Neural cell (in vitro differentiated cells): ENCODE data around the gene KIF5A.

ENCODE experiments used
- EP300 ChIP-seq: fragments of 450-650 bp; conservative IDR thresholded peaks from 2 replicates; pipeline ENCODE4 v1.6.1; 2014; ENCODE audit warnings: antibody characterized with exemption, mild to moderate bottlenecking, moderate library complexity; ENCODE audit not compliant: poor library complexity, severe bottlenecking
- EZH2 ChIP-seq: fragments of 200-600, 300-800 bp; shearing (Covaris generic), sonication (generic); IDR thresholded peaks from 2 replicates; pipeline ENCODE4 v1.6.1; 2014; ENCODE audit warnings: antibody characterized with exemption, low read length, borderline replicate concordance, mild to moderate bottlenecking; ENCODE audit not compliant: insufficient read depth, poor library complexity, severe bottlenecking
- SMC3 ChIP-seq: fragments of 450-650 bp; conservative IDR thresholded peaks from 2 replicates; pipeline ENCODE4 v1.6.1; 2014; ENCODE audit warnings: antibody characterized with exemption, mild to moderate bottlenecking, moderate library complexity; ENCODE audit not compliant: poor library complexity
- TAF1 ChIP-seq: IDR thresholded peaks from 2 replicates; pipeline ENCODE4 v1.6.1; 2012; ENCODE audit warnings: low read depth
- TF ChIP-seq, protein P1 (sequence below): IDR thresholded peaks from 2 replicates; pipeline ENCODE4 v1.6.1; 2012; ENCODE audit warnings: borderline replicate concordance
- TF ChIP-seq, protein P2 (sequence below): fragments of 450-650 bp; IDR thresholded peaks from 2 replicates; pipeline ENCODE4 v1.5.1; 2014; ENCODE audit warnings: antibody characterized with exemption, mild to moderate bottlenecking, moderate library complexity; ENCODE audit not compliant: poor library complexity, severe bottlenecking

DNA sequence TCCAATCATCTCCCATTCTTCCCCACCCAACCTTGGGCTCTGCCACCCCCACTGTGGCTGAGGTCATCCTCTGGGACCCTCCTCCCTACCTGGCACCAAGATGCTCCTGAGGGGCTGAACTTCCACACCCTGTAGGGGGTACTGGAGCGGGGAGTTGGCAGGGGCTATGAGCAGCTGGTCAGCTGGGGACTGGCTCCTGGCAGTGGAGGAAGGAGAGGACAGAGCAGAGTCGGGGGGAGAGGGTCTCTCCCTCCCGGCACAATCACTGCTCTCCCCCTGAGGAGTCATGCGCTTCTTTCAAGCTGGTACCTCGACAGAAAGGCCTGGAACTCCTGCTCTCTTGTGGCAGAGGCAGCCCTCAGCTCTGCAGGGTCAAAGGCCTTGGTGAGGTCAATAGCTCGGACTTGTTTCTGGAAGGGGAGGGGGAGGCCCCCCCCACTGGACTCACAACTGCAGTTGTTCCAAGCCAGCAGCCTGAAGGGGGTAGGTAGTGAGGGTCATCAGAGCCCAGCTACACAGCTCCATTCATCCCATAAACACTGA is 81.1 kb downstream of the KIF5A start:
- TF ChIP-seq EP300 (no peak), SMC3 (no peak), TAF1 (no peak), EZH2 (no peak)
- TF ChIP-seq, protein P1, sequence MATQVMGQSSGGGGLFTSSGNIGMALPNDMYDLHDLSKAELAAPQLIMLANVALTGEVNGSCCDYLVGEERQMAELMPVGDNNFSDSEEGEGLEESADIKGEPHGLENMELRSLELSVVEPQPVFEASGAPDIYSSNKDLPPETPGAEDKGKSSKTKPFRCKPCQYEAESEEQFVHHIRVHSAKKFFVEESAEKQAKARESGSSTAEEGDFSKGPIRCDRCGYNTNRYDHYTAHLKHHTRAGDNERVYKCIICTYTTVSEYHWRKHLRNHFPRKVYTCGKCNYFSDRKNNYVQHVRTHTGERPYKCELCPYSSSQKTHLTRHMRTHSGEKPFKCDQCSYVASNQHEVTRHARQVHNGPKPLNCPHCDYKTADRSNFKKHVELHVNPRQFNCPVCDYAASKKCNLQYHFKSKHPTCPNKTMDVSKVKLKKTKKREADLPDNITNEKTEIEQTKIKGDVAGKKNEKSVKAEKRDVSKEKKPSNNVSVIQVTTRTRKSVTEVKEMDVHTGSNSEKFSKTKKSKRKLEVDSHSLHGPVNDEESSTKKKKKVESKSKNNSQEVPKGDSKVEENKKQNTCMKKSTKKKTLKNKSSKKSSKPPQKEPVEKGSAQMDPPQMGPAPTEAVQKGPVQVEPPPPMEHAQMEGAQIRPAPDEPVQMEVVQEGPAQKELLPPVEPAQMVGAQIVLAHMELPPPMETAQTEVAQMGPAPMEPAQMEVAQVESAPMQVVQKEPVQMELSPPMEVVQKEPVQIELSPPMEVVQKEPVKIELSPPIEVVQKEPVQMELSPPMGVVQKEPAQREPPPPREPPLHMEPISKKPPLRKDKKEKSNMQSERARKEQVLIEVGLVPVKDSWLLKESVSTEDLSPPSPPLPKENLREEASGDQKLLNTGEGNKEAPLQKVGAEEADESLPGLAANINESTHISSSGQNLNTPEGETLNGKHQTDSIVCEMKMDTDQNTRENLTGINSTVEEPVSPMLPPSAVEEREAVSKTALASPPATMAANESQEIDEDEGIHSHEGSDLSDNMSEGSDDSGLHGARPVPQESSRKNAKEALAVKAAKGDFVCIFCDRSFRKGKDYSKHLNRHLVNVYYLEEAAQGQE = no peak
- TF ChIP-seq, protein P2, sequence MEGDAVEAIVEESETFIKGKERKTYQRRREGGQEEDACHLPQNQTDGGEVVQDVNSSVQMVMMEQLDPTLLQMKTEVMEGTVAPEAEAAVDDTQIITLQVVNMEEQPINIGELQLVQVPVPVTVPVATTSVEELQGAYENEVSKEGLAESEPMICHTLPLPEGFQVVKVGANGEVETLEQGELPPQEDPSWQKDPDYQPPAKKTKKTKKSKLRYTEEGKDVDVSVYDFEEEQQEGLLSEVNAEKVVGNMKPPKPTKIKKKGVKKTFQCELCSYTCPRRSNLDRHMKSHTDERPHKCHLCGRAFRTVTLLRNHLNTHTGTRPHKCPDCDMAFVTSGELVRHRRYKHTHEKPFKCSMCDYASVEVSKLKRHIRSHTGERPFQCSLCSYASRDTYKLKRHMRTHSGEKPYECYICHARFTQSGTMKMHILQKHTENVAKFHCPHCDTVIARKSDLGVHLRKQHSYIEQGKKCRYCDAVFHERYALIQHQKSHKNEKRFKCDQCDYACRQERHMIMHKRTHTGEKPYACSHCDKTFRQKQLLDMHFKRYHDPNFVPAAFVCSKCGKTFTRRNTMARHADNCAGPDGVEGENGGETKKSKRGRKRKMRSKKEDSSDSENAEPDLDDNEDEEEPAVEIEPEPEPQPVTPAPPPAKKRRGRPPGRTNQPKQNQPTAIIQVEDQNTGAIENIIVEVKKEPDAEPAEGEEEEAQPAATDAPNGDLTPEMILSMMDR = no peak
